GM19099 (cell line): ENCODE results near the gene ABCG8.

Experiments used
- POLR2A ChIP-seq: IDR thresholded peaks from 3 replicates; pipeline ENCODE4 v1.6.1; 2011; ENCODE audit warnings: low read depth; ENCODE audit not compliant: insufficient read length; ENCODE audit errors: extremely low read depth

Gene ABCG8

GRCh38 chr2:43818761-43819160 is 20.0 kb upstream of the ABCG8 start:
- TF ChIP-seq POLR2A: no peak

- TF ChIP-seq POLR2A: no peak
Measured at GRCh38 chr2:43819491-43820163, 19.1 kb upstream of the ABCG8 start.

GRCh38 chr2:43822839-43823238 is 15.9 kb upstream of the ABCG8 start:
- no peak for TF ChIP-seq POLR2A

GRCh38 chr2:43823751-43824150 is 15.0 kb upstream of the ABCG8 start:
- TF ChIP-seq POLR2A: no peak

GRCh38 chr2:43824512-43824911 is 14.3 kb upstream of the ABCG8 start:
- no peak for TF ChIP-seq POLR2A

GRCh38 chr2:43824951-43825493 is 13.7 kb upstream of the ABCG8 start:
- no peak for TF ChIP-seq POLR2A

GRCh38 chr2:43825841-43826240 is 12.9 kb upstream of the ABCG8 start:
- no peak for TF ChIP-seq POLR2A

- TF ChIP-seq POLR2A: no peak
Measured at GRCh38 chr2:43826305-43827250, 12.2 kb upstream of the ABCG8 start.

- TF ChIP-seq POLR2A: no peak
Measured at GRCh38 chr2:43831543-43832294, 7.1 kb upstream of the ABCG8 start.

GRCh38 chr2:43832457-43832856 is 6.3 kb upstream of the ABCG8 start:
- no peak for TF ChIP-seq POLR2A

- TF ChIP-seq POLR2A: no peak
Measured at GRCh38 chr2:43837033-43837432, 1.7 kb upstream of the ABCG8 start.

- no peak for TF ChIP-seq POLR2A
Measured at GRCh38 chr2:43837831-43838559, 776 bp upstream of the ABCG8 start.

GRCh38 chr2:43839776-43840564 is 1.2 kb downstream of the ABCG8 start:
- TF ChIP-seq POLR2A: no peak

GRCh38 chr2:43840965-43841364 is 2.2 kb downstream of the ABCG8 start:
- no peak for TF ChIP-seq POLR2A
